Urothelium cell line (cell line): Measurements from ENCODE around the gene ADPGK.
A peak's percentile ranks its signal among the peaks of the same experiment; 100 is the strongest.
"Not testable (repeated sequence)": the region's sequence is repeated elsewhere in the genome, so short reads cannot be mapped to it uniquely, and the experiment has no call there.

Experiments
- DNase-seq: peaks from one replicate; pipeline ENCODE4 v3.0.0; 2011; ENCODE audit warnings: low spot score, mixed read lengths
- FAIRE-seq: peaks from 2 replicates; lab custom pipeline; 2011; peaks lifted over from hg19 to GRCh38; lab: Jason Lieb, UNC

Gene ADPGK

GRCh38 chr15:72751751-72752455 is 31.7 kb downstream of the ADPGK start:
- FAIRE-seq = no peak
- no peak for DNase-seq

DNA sequence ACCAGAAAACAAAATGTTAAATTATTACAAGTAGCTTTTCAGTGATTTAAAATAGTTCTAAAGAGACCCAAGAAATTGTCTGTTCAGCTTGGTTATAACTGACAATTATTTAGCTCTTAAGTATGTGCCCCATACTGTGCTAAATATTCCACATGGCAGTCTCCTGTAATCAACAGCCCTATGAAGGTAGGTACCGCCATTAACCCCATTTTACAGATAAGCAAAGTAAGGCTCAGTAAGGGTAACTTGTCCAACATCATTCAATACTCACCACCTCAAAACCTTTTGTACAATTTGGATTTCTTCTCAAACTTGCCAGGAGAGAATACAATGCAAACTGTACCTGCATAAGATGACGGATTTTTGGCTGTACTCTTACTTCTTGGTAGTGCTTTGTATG is 33.9 kb downstream of the ADPGK start:
- FAIRE-seq (no peak), DNase-seq (no peak)

DNA sequence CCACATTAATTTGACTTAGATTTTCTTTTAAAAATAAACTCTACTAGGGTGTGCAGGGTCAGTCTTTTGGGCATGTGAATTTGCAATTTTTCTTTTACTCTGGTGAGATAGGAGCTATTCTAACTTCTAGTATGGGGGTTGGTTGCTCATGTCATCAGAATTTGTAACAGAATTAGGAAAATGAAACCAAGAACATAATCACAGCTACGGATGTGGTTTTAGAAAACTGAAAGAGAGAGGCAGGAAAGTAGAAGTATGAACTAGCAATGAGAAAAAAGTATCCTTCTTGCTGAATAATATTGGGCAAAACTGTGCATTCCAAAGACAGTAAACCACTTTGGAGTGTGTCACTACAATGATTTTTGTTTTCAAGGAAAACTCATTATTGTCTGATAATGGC is 43.3 kb downstream of the ADPGK start:
- DNase-seq = no peak
- no peak for FAIRE-seq

GRCh38 chr15:72737723-72738122 is 45.8 kb downstream of the ADPGK start:
- DNase-seq = no peak
- FAIRE-seq = no peak

DNA sequence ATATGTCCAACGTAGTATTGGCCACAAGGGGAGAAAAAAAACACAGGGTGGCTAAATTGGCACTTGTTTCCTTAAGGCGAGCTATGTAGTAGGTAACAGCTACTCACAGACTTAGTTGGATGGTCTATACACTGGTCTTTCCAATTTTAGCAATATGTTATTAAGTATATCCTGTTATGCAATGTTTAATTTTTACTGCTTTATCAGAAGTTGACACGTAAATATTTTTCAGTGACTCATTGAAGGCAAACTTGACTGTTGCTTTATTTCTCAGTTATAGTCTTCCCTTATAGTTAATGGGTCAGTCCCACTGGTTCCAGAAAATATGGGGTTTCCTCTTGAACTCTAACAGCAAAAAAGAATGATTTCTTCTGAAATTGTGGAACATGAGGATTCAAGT is 46.5 kb downstream of the ADPGK start:
- DNase-seq (no peak), FAIRE-seq (no peak)

GRCh38 chr15:72735111-72735510 is 48.4 kb downstream of the ADPGK start:
- FAIRE-seq = no peak

DNA sequence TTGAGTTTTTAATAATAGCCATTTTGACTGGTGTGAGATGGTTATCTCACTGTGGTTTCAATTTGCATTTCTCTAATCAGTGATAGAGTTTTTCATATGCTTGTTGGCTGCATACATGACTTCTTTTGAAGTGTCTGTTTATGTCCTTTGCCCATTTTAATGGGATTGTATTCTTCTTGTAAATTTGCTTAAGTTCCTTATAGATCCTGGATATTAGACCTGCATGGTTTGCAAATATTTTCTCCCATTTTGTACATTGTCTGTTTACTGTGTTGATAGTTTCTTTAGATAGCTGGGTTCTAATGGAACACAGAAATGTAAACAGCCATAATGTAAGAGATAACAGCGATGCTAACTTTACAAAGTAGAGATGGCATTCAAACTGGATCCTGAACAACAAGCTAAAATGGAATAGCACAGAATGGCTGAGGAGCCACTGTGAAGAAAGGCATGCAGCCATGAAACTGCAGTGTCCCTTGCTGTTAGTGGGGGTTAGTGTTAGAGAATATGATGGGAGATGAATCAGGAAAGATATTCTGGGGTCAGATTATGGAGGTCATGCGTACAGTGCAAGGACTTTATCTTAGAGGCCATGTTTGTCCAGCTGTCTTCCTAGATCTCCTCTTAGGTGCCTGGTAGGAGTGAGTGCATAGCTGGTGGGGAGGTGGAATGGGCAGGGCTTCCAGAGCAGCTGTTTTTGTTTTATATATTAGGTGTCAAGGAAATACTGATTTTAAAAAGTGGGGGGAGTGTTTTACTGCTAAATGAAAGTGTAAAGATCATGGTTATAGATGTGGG is 49.4 kb downstream of the ADPGK start:
- DNase-seq (no peak), FAIRE-seq (no peak)

More at GRCh38 chr15:72735111-72735510, 48.4 kb downstream of the ADPGK start:
- no peak for DNase-seq

DNA sequence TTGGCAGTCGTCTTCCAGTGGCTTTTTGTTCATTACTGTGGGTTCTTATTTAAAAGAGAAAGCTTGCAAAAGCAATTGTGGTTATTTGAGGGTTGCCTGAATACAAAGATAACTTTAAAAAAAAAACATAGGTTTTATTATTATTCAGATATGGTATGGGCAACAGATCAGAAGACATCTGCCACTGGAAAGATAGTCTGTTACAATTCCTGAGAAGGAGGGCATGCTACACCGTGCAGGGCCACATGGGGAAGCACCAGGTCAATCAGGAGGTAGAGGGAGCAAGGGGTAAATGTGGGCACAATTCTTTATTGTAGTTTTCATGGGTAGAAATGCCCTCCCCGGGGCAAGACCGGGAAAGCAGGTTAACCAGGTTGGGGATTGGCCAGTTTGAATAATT is 51.0 kb downstream of the ADPGK start:
- DNase-seq = no peak
- FAIRE-seq = no peak

GRCh38 chr15:72732086-72732485 is 51.5 kb downstream of the ADPGK start:
- no peak for DNase-seq
- no peak for FAIRE-seq

- FAIRE-seq (no peak), DNase-seq (no peak)
Measured at GRCh38 chr15:72728821-72729220, 54.7 kb downstream of the ADPGK start.

DNA sequence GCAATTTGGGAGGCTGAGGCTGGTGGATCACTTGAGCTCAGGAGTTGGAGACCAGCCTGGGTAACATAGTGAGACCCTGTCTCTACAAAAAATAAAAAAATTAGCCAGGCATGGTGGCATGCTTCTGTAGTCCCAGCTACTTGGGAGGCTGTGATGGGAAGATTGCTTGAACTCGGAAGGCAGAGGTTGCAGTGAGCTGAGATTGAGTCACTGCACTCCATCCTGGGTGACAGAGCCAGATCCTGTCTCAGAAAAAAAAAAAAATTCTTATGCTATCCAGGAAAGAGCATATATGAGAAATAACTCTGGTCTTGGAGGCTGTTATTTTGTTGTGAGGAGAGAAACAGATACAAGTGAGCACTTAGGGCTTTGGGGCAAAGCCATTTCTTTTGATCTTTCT is 55.3 kb downstream of the ADPGK start:
- not testable (repeated sequence) for DNase-seq, FAIRE-seq

DNA sequence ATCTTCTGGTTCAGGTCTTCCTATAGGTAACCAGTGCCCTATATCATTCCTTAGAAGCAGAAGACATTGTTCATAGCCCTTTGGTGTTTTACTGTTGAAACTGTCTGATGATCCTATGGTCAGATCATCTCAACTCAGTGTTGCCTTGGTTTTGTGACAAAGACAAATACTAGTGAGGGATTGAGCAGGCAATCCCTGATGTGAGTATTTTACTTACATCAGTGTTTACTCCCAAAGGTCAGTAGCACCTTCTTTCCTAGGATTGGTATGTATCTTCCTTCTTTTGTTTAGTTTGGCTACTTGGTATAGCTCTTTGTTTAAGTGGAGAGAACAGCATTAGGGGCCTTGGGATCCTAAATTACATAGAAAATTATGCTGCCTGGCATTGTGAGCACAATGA is 56.4 kb downstream of the ADPGK start:
- DNase-seq (no peak), FAIRE-seq (no peak)

GRCh38 chr15:72725851-72726250 is 57.7 kb downstream of the ADPGK start:
- not testable (repeated sequence) for FAIRE-seq, DNase-seq

- DNase-seq (no peak), FAIRE-seq (no peak)
Measured at GRCh38 chr15:72725446-72725845, 58.1 kb downstream of the ADPGK start.

DNA sequence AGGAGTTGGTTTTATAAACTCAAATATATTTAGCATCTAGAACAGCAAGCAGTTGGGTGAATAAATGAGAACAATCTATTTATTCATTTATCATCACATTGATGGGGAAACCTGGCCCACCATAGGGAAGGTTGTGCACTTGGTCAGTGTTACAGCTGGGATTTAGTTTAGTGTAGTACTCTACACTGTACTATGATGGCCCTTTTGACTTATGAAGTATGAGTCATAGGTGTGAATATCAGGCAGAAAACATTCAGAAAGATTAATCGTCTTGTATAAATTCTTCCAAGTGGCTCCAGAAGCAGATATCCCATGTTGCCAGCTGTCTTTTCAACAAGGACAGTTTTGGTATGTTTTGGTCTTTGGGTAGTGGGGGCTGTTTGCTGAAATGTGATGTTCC is 59.5 kb downstream of the ADPGK start:
- no peak for FAIRE-seq

GRCh38 chr15:72722071-72722696 is 61.4 kb downstream of the ADPGK start:
- FAIRE-seq = no peak
- peak; percentile 31 for DNase-seq

More for the DNA sequence above, 59.5 kb downstream of the ADPGK start:
- no peak for DNase-seq

DNA sequence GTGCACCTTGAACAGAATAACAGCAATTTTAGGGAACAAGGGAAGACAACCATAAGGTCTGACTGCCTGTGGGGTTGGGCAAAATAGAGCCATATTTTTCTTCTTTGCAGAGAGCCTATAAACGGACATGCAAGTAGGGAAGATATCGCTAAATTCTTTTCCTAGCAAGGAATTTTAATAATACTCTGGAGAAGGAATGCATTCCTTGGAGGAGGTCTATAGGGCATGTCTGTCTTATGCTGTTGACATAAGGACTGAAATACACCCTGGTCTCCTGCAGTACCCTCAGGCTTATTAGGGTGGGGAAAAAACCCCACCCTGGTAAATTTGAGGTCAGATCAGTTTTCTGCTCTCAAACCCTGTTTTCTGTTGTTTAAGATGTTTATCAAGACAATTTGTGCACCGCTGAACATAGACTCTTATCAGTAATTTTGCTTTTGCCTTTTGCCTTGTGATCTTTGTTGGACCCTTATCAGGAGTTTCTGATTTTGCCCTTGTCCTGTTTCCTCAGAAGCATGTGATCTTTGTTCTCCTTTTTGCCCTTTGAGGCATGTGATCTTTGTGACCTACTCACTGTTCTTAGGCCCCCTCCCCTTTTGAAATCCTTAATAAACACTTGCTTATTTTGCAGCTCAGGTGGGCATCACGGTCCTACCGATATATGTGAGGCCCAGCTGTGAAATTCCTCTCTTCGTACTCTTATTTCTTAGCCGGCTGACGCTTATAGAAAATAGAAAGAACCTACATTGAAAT is 74.8 kb downstream of the ADPGK start:
- not testable (repeated sequence) for DNase-seq, FAIRE-seq

- FAIRE-seq = no peak
Measured at GRCh38 chr15:72706266-72706665, 77.3 kb downstream of the ADPGK start.

More at GRCh38 chr15:72706266-72706665, 77.3 kb downstream of the ADPGK start:
- peak; percentile 6 for DNase-seq
